Mesothelial cell of epicardium (in vitro differentiated cells): ENCODE data around the gene EZH2. TPM values are rescaled to one million over a fixed set of nuclear protein-coding genes. Genes with fewer than 3 reads are reported as not detected.

Experiments used
- DNase-seq, 2 experiments: peaks; one replicate each; pipeline ENCODE4 v3.0.0; 2021; ENCODE audit warnings: low spot score in 2 of 2; ENCODE audit not compliant: unreplicated experiment in 2 of 2
- H3K27ac Mint-ChIP-seq: 2 replicates; pipeline ENCODE4 v1.8.0; 2021; ENCODE audit warnings: mixed read lengths
- H3K27me3 Mint-ChIP-seq: 2 replicates; pipeline ENCODE4 v1.8.0; 2021; ENCODE audit warnings: low read depth, mixed read lengths
- H3K36me3 Mint-ChIP-seq: 2 replicates; pipeline ENCODE4 v1.8.0; 2021; ENCODE audit warnings: mixed read lengths
- H3K4me1 Mint-ChIP-seq: 2 replicates; pipeline ENCODE4 v1.8.0; 2021; ENCODE audit warnings: mixed read lengths
- H3K4me3 Mint-ChIP-seq: 2 replicates; pipeline ENCODE4 v1.8.0; 2021; ENCODE audit warnings: mild to moderate bottlenecking, moderate library complexity, mixed read lengths
- H3K9me3 Mint-ChIP-seq: 2 replicates; pipeline ENCODE4 v1.8.0; 2021; ENCODE audit warnings: mixed read lengths
- total RNA-seq: library from RNA; stranded (reverse); gene quantifications from 3 replicates; pipeline ENCODE4 v1.2.1, GENCODE V29; 2021
- TF ChIP-seq, protein P1 (sequence below): fragments of 200-600 bp; sonication (generic); IDR thresholded peaks from one replicate; pipeline ENCODE4 v1.5.0; 2021; ENCODE audit warnings: antibody characterized with exemption; ENCODE audit not compliant: unreplicated experiment

The EZH2 gene
- total RNA-seq, 1 donor from 2014 or later = 29.2 TPM

DNA sequence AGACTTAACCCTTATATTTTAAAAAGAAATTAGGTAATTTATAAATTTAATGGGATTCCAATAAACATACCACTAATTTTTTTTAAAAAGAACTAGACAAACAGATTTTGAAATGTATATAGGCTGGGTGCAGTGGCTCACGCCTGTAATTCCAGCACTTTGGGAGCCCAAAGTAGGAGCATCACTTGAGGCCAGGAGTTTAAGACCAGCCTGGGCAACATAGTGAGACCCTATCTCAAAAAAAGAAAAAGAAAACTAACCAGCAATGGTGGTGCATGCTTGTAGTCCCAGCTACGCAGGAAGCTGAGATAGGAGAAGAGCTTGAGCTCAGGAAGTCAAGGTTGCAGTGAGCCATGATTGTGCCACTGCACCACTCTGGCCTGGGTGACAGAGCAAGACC lies 62.7 kb downstream of the EZH2 start:
- Mint-ChIP-seq H3K4me1 (peaks cover 13% of the 10 kb centered on the region), H3K9me3 (no peaks in the 10 kb centered on the region), H3K4me3 (no peak overlapping the region), H3K27ac (no peak overlapping the region), H3K27me3 (no peaks in the 10 kb centered on the region), H3K36me3 (peaks cover 18% of the 10 kb centered on the region)
- no peak for DNase-seq
- TF ChIP-seq, protein P1, sequence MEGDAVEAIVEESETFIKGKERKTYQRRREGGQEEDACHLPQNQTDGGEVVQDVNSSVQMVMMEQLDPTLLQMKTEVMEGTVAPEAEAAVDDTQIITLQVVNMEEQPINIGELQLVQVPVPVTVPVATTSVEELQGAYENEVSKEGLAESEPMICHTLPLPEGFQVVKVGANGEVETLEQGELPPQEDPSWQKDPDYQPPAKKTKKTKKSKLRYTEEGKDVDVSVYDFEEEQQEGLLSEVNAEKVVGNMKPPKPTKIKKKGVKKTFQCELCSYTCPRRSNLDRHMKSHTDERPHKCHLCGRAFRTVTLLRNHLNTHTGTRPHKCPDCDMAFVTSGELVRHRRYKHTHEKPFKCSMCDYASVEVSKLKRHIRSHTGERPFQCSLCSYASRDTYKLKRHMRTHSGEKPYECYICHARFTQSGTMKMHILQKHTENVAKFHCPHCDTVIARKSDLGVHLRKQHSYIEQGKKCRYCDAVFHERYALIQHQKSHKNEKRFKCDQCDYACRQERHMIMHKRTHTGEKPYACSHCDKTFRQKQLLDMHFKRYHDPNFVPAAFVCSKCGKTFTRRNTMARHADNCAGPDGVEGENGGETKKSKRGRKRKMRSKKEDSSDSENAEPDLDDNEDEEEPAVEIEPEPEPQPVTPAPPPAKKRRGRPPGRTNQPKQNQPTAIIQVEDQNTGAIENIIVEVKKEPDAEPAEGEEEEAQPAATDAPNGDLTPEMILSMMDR = no peak

DNA sequence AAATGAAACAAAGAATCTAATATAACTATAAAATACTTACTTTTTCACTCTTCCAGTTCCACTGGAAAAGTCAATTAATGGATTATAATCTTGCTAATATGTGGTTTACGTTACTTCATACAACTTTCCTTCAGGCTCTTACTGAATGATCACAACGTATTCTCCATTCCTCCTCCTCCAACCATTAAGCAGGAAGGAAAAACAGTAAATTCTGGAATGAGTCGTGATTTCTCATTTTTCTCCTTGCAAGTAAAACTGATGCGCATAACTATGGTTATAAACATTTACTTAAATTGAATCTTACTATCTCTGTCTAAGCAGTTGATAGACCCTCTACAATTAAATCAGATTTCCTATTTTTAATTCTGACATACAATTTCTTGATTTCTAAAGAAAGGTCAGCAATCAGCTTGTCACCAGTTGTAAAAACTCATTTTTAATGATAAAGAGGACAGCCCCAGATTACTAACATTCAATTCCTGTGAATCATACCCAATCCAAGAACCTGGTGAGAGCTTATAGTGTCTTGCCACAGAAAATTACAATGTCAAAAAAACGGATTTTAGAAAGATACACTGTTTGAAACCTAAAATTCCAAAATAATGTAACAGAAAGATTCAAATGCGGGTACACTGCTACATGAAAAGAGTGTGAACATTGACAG lies 64.3 kb downstream of the EZH2 start:
- H3K4me1 Mint-ChIP-seq = peaks cover 14% of the 10 kb centered on the region
- DNase-seq = no peak
- H3K36me3 Mint-ChIP-seq = peaks cover 18% of the 10 kb centered on the region
- peak overlapping the region; percentile 64 for H3K27ac Mint-ChIP-seq
- TF ChIP-seq, protein P1 = no peak
- H3K4me3 Mint-ChIP-seq = no peak overlapping the region
- H3K27me3 Mint-ChIP-seq = no peaks in the 10 kb centered on the region
- no peaks in the 10 kb centered on the region for H3K9me3 Mint-ChIP-seq

DNA sequence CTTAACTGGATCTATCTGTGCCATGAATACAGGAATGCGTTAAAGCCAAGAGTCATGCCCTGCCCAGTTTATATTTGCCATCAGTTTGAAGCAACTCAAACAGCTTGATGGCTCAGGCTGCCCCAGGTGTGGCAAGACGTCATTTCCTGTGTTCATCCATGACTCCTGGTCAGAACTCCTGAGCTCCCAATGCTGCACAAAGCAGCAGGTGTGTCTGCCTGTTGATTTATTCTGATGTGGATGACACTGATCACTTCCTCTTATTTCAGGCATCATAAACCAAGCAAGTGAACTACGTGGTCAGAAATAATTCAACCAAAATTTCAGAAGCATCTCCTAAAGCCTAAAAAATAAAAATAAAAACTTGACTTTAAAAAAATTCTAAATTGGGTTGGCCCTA lies 68.5 kb downstream of the EZH2 start:
- Mint-ChIP-seq H3K4me3 (no peak overlapping the region), H3K27ac (no peak overlapping the region), H3K27me3 (no peaks in the 10 kb centered on the region), H3K9me3 (no peaks in the 10 kb centered on the region), H3K4me1 (peaks cover 14% of the 10 kb centered on the region), H3K36me3 (peaks cover 23% of the 10 kb centered on the region)
- no peak for DNase-seq
- TF ChIP-seq, protein P1 = no peak

DNA sequence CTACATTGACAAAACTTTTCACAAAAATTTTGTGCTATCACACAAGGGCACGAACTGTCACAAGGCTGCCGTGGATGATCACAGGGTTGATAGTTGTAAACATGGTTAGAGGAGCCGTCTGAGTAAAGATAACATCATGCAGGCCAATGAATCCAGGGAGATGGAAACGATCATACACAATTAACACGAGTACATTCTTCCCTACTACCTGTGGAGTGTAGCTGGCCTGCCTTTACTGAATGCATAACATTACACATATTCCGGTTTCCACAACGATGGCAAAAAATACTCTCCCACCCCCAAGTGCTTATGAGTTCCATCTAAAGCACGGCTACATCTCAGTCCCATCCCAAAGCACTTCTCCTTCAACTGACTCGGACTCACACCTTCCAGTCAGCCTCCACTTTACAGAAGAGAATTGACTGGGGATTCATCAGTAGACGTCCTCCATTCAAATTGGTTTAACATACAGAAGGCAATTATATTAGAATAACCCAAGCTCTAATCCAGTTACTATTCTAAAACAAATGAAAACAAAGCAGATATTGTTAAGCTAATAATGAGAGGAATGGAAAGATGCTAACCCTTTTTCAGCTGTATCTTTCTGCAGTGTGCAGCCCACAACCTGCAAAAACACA lies 69.0 kb downstream of the EZH2 start:
- no peaks in the 10 kb centered on the region for H3K27me3 Mint-ChIP-seq
- peaks cover 11% of the 10 kb centered on the region for H3K4me1 Mint-ChIP-seq
- TF ChIP-seq, protein P1 = no peak
- H3K9me3 Mint-ChIP-seq = no peaks in the 10 kb centered on the region
- H3K27ac Mint-ChIP-seq = peak overlapping the region; percentile 41
- no peak overlapping the region for H3K4me3 Mint-ChIP-seq
- peaks cover 27% of the 10 kb centered on the region for H3K36me3 Mint-ChIP-seq
- no peak for DNase-seq

DNA sequence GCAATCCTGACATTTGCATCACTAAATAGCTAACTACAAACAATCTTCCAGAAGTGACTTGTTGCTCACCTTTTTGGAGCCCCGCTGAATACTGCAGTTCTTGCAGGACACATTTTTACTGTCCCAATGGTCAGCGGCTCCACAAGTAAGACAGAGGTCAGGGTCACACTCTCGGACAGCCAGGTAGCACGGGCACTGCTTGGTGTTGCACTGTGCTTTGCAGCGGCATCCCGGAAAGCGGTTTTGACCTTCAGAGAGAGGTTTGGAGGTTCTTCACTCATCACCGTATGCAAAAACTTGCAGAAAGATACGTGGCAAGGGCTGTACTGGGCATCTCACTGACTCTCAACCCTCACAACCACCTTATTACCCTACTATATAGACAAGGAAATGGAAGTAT lies 70.2 kb downstream of the EZH2 start:
- Mint-ChIP-seq H3K36me3 (peaks cover 24% of the 10 kb centered on the region), H3K9me3 (no peaks in the 10 kb centered on the region), H3K27ac (no peak overlapping the region), H3K4me1 (peaks cover 6% of the 10 kb centered on the region), H3K27me3 (no peaks in the 10 kb centered on the region), H3K4me3 (no peak overlapping the region)
- TF ChIP-seq, protein P1 = no peak
- no peak for DNase-seq
